HEK293T (cell line): ENCODE measurements around the gene IPO13.

Experiments
- FOXA1 ChIP-seq: fragments of 450-650 bp; IDR thresholded peaks from 2 replicates; pipeline ENCODE4 v1.6.1; 2016; ENCODE audit warnings: mild to moderate bottlenecking
- FOXM1 ChIP-seq: fragments of 450-650 bp; IDR thresholded peaks from 2 replicates; pipeline ENCODE4 v1.6.1; 2017; ENCODE audit warnings: mild to moderate bottlenecking, borderline replicate concordance
- NFRKB ChIP-seq: fragments of 450-650 bp; IDR thresholded peaks from 2 replicates; pipeline ENCODE4 v1.6.1; 2016; ENCODE audit warnings: mild to moderate bottlenecking, moderate library complexity
- SP1 ChIP-seq: fragments of 450-650 bp; IDR thresholded peaks from 2 replicates; pipeline ENCODE4 v1.6.1; 2017

DNA sequence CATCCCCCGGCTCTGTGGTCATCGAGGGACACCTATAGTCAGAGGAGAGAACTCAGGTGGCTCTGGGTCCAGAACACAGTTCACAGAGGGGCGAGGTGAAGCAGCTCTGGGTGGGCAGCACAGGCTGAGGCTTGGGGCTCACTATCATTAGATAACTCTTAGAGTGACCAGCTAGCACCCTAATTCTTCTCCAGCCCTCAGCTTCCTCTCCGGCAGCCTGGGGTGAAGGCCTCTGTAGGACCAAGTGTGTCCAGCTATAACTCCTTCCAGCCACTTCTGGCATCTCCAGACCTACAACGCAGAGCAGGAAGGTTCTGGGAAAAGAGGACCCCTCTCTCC, 11.8 kb upstream of the IPO13 start:
- TF ChIP-seq FOXM1, result no peak
- TF ChIP-seq SP1, result no peak
- no peak for TF ChIP-seq FOXA1
- TF ChIP-seq NFRKB, result no peak
